Measurements from ENCODE around the gene LRMDA. TPM values are rescaled to one million over a fixed set of nuclear protein-coding genes. Genes with fewer than 3 reads are reported as not detected.

Gene LRMDA
- total RNA-seq, 2 experiments from 2014 or later = not detected

DNA sequence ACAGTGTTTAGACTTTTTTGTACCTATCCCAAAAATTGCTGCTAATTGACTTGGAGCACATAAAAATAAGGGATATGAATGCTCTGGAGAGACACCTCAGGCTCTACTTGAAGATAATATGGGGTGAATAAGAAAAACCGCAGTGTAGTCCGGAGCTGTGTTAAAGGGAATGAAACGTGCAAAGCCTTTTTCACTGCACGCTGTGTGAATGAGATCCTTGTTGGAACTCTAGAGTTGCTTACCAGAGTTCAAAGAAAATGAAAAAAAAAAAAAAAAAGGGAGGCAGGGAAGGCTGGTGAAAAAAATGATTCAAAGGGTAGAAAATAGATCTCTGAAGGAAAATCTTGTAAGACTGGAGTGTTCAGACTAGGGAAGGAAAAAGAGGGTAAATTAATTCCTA, 226.6 kb downstream of the LRMDA start:
- H3K4me3 Mint-ChIP-seq = no peak overlapping the region
- no peak for DNase-seq
- peaks cover 4% of the 10 kb centered on the region for H3K27me3 Mint-ChIP-seq
- no peaks in the 10 kb centered on the region for H3K9me3 Mint-ChIP-seq
- POLR2A ChIA-PET = no interaction called here
- H3K27ac Mint-ChIP-seq = no peak overlapping the region
- H3K36me3 Mint-ChIP-seq (ENCODE audit: low read depth) = no peaks in the 10 kb centered on the region
- H3K4me1 Mint-ChIP-seq = no peaks in the 10 kb centered on the region
- CTCF ChIA-PET = no interaction called here

DNA sequence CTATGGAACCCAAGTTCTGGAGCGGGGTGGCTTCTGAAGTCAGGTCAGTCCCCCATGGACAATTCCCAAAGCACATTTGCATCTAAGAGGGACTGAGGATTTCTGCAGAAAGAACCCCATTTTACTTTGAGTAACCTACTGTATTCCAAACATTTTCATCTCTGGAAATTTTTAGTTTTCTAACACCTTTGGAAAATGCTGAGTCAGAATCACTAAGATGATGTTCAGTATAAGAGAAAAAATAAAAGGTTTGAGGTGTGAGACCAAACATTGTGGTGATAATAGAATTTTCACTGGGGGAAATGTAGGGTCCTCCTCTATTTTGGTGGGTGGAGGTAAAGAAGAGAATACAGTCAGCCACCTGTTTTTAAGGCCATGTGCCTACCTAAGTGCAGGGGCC, 227.1 kb downstream of the LRMDA start:
- no peak overlapping the region for H3K4me3 Mint-ChIP-seq
- ChIA-PET CTCF (no interaction called here), POLR2A (no interaction called here)

DNA sequence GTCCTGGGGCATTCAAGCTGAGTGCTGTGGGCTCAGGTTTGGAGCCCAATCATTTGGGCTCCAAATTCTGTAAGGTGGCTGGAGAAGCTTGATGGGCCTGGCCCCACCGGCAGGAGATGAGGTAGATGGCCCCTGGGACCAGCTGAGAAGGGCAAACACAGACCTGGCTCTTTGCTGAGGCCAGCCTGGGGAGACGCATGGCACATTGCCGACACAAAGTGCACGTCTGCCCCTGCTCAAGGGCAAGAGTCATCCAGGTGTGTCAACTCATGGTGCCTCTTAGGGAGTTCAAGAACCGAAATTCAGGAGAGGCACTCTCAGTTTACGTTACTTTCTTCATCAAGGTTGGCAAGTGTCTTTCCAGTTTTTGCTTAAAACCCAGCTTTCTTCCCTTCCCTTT, 227.5 kb downstream of the LRMDA start:
- H3K4me1 Mint-ChIP-seq = no peaks in the 10 kb centered on the region
- H3K4me3 Mint-ChIP-seq = no peak overlapping the region
- ChIA-PET POLR2A (no interaction called here), CTCF (no interaction called here)
- no peaks in the 10 kb centered on the region for H3K36me3 Mint-ChIP-seq (ENCODE audit: low read depth)
- DNase-seq = no peak
- H3K27ac Mint-ChIP-seq = no peak overlapping the region
- no peaks in the 10 kb centered on the region for H3K9me3 Mint-ChIP-seq
- H3K27me3 Mint-ChIP-seq = peaks cover 4% of the 10 kb centered on the region

More for the DNA sequence above, 227.1 kb downstream of the LRMDA start:
- DNase-seq = no peak
- peaks cover 4% of the 10 kb centered on the region for H3K27me3 Mint-ChIP-seq
- no peaks in the 10 kb centered on the region for H3K36me3 Mint-ChIP-seq (ENCODE audit: low read depth)
- H3K4me1 Mint-ChIP-seq = no peaks in the 10 kb centered on the region
- H3K27ac Mint-ChIP-seq = no peak overlapping the region
- H3K9me3 Mint-ChIP-seq = no peaks in the 10 kb centered on the region

DNA sequence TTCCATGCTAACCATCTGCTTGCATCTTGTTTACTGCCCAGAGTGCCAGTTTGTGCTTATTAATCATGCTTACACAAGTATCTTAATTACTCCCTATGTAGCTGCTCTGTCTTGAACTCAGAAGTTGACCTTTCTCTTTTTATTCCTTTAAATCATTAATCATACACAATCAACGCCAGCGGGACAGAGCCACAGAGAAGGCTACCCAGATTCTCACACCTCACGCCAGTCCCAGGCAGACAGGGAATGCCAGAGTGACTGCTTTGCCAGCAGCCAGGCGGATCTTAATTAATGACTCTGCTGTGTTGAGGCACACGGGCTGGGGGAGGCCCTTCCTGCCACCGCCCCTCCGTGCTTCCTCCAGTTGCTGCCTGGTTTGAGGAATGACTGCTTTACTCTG, 229.4 kb downstream of the LRMDA start:
- CTCF ChIA-PET = no interaction called here
- Mint-ChIP-seq H3K36me3 (ENCODE audit: low read depth) (no peaks in the 10 kb centered on the region), H3K27me3 (peaks cover 7% of the 10 kb centered on the region), H3K4me3 (no peak overlapping the region), H3K4me1 (no peaks in the 10 kb centered on the region), H3K27ac (no peak overlapping the region), H3K9me3 (no peaks in the 10 kb centered on the region)
- POLR2A ChIA-PET = no interaction called here
- no peak for DNase-seq

DNA sequence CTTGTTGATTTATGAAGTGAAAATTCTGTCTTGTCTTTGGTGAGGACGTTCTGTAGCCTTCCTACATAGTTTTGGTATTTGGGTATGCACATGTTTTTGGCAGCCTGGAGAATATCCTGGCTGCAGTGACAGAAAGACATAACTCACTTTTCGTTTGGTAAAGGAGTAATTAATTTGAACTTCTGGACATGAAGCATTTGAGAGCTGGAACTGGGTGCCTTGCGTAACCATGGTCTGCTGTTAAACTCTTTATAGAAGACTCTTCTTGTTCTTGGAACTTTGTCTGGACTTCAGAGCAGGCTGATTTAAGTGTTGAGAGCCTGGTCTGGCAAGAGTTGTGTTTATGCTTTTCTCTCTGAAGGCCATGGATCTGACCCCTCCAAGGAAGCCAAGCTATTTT, 231.3 kb downstream of the LRMDA start:
- peaks cover 6% of the 10 kb centered on the region for H3K27me3 Mint-ChIP-seq
- POLR2A ChIA-PET = no interaction called here
- H3K4me1 Mint-ChIP-seq = no peaks in the 10 kb centered on the region
- DNase-seq = no peak
- no peak overlapping the region for H3K27ac Mint-ChIP-seq
- no peaks in the 10 kb centered on the region for H3K36me3 Mint-ChIP-seq (ENCODE audit: low read depth)
- H3K4me3 Mint-ChIP-seq = no peak overlapping the region
- CTCF ChIA-PET = no interaction called here
- no peaks in the 10 kb centered on the region for H3K9me3 Mint-ChIP-seq

DNA sequence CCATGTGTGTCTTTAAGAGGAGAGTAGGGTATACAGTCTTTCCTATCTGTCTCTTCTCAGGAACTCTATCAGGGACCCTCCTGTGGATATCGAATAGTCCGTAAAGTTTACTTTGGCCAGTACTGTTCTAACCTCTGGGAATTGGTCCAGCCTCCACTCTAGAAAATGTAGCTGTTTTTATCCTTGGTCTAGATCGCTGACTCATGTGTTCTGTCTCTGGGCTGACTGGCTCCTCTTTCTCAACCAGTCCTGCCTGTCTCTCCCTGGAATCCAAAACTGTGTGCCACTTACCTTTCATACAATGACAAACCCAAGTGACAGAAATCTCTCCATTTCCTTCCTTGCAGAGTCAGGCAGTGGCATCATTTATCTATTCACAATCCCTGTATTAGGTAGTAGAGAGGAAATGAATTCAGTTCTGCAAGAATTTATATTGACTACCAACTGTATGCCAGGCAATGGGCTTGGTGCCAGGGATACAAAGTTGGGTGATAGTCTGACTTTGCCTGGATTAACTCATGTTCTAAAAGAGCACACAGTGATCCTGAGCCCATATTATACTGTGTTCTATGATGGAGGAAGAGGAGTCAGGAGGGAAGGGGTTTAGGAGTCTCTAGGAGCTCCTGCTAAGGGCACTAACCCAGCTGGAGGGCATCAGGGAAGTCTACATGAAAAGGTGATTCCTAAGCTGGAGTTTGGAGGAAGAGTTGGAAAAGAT, 232.7 kb downstream of the LRMDA start:
- H3K4me3 Mint-ChIP-seq = no peak overlapping the region
- H3K27ac Mint-ChIP-seq = no peak overlapping the region
- peaks cover 6% of the 10 kb centered on the region for H3K27me3 Mint-ChIP-seq
- DNase-seq = no peak
- no peaks in the 10 kb centered on the region for H3K36me3 Mint-ChIP-seq (ENCODE audit: low read depth)
- ChIA-PET POLR2A (no interaction called here), CTCF (no interaction called here)
- H3K4me1 Mint-ChIP-seq = no peaks in the 10 kb centered on the region
- no peaks in the 10 kb centered on the region for H3K9me3 Mint-ChIP-seq

DNA sequence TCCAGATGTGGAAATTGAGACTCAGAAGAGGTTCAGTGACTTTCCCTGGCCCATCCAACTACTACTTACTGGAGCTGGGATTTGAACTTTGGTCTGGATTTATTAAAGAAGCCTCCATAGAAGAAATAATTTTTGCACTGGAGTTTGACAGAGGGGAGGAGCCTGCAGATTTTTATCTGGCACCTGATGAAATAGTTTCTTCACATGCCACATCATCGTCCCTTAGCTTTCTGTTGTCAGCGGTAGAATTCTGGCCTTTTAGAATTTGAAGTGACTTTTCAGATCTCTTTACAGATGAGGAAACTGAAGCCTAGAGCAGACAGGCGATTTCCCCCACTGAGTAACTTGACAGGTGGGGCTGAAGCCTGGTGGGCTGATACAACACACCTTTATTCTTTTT, 233.5 kb downstream of the LRMDA start:
- CTCF ChIA-PET = no interaction called here
- DNase-seq = no peak
- Mint-ChIP-seq H3K4me1 (no peaks in the 10 kb centered on the region), H3K4me3 (no peak overlapping the region), H3K27ac (no peak overlapping the region), H3K27me3 (peaks cover 4% of the 10 kb centered on the region), H3K9me3 (no peaks in the 10 kb centered on the region), H3K36me3 (ENCODE audit: low read depth) (no peaks in the 10 kb centered on the region)
- POLR2A ChIA-PET = no interaction called here

DNA sequence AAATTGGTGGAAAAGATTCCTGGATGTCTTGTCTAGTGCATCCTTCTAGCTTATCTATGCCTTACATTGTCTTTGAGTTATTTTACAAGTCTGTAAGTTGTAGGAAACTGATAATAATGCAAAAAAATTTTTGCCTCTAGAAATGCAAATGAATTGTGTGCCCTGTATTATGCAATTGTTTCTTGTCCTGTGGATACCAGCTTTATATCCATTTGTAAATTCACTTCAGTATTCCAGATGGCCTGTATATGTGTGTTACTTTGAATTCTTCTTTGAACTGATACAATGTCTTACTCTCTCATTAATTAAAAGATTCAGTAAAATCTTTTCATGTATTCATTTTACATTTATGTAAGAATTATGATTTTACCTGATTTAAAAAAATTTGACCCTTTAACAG, 234.3 kb downstream of the LRMDA start:
- CTCF ChIA-PET = no interaction called here
- H3K36me3 Mint-ChIP-seq (ENCODE audit: low read depth) = no peaks in the 10 kb centered on the region
- H3K27ac Mint-ChIP-seq = no peak overlapping the region
- POLR2A ChIA-PET = no interaction called here
- no peaks in the 10 kb centered on the region for H3K4me1 Mint-ChIP-seq
- no peak for DNase-seq
- peaks cover 4% of the 10 kb centered on the region for H3K27me3 Mint-ChIP-seq
- no peak overlapping the region for H3K4me3 Mint-ChIP-seq
- H3K9me3 Mint-ChIP-seq = no peaks in the 10 kb centered on the region

DNA sequence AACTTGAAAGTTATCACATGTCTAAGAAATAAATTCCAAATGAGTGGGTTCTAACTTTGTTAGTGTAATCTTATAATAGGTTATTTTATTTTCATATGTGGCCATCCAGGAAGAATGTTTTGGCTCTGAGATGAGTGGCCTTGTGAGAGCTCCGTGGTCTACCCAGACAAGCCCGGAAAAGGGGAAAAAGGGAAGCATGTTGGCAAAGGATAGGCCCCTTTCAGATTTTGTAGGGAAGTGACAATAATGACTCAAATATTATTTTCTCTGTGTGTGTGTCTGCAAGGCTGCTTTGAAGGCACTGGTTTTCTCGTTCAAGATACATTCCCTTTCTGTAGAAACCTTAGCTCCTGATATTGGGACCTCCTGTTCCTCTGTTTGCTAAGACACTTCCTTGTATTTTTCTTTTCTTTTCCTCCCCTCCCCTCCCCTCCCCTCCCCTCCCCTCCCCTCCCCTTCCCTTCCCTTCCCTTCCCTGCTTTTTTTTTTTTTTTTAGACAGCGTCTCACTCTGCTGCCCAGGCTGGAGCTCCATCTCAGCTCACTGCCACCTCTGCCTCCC, 240.8 kb downstream of the LRMDA start:
- POLR2A ChIA-PET = no interaction called here
- Mint-ChIP-seq H3K27ac (no peak overlapping the region), H3K27me3 (no peaks in the 10 kb centered on the region), H3K4me1 (no peaks in the 10 kb centered on the region), H3K4me3 (no peak overlapping the region), H3K9me3 (no peaks in the 10 kb centered on the region), H3K36me3 (ENCODE audit: low read depth) (no peaks in the 10 kb centered on the region)
- no peak for DNase-seq
- CTCF ChIA-PET = no interaction called here

DNA sequence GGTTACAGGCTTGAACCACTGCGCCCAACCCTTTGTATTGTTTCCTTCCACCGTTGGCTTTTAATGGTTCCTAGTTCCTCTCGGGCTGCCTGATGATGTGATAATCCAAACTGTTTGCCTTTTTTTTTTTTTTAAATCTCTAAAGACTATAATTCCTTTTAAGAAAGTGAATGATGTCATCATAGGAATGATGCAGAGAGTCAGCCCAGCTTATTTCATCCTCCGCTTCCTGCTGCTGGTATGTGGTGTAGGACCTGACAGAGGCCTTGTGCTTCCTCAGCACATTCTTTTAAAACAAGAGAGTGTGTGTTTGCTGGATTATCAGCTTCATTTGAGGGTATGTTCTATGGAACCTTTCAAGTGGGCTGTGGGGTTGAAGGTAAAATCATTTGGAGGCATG, 241.4 kb downstream of the LRMDA start:
- Mint-ChIP-seq H3K9me3 (no peaks in the 10 kb centered on the region), H3K27me3 (no peaks in the 10 kb centered on the region), H3K4me3 (no peak overlapping the region), H3K4me1 (no peaks in the 10 kb centered on the region), H3K27ac (no peak overlapping the region), H3K36me3 (ENCODE audit: low read depth) (no peaks in the 10 kb centered on the region)
- CTCF ChIA-PET = no interaction called here
- DNase-seq = no peak
- POLR2A ChIA-PET = no interaction called here

DNA sequence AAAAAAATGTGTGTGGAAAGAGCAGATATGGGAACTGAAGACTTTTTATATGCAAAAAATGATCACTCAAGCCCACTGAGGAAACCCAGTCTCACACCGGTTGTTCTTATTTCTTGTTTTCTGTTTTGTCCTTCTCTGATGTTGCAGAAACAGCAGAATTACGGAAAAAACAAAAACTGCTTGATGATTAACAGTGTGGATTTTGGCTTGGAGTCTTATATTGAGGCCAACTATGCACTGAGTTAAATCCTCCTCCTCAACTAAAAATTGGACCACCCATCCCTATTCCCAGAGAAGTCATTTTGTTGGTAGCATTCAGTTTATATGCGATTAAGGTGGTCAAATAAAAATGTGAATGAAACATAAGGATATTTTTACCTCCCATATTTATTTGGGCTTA, 246.1 kb downstream of the LRMDA start:
- Mint-ChIP-seq H3K27me3 (no peaks in the 10 kb centered on the region), H3K9me3 (no peaks in the 10 kb centered on the region), H3K4me3 (no peak overlapping the region), H3K4me1 (no peaks in the 10 kb centered on the region), H3K27ac (no peak overlapping the region), H3K36me3 (ENCODE audit: low read depth) (no peaks in the 10 kb centered on the region)
- DNase-seq = no peak
- POLR2A ChIA-PET = no interaction called here
- CTCF ChIA-PET = no interaction called here

DNA sequence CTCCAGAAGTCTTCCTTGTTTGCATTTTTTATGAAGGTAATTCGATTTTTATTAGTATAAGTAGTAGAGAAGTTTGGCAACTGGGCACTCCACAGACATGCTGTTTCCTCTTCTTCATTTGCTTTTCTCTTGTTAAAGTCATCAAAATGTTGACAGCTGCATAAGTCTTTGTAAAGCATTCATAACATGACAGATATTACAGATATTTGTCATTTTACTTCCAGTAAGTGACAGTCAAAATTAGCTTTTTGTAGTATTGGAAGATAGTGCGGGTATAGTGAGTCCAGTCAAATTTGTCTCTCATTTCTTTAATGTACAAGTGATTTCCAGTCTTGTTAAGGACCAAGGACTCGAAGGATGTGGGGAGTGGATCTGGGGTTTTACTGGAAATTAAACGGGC, 247.1 kb downstream of the LRMDA start:
- Mint-ChIP-seq H3K27ac (no peak overlapping the region), H3K27me3 (no peaks in the 10 kb centered on the region), H3K9me3 (no peaks in the 10 kb centered on the region), H3K36me3 (ENCODE audit: low read depth) (no peaks in the 10 kb centered on the region), H3K4me3 (no peak overlapping the region), H3K4me1 (no peaks in the 10 kb centered on the region)
- CTCF ChIA-PET = no interaction called here
- POLR2A ChIA-PET = no interaction called here
- DNase-seq = no peak

DNA sequence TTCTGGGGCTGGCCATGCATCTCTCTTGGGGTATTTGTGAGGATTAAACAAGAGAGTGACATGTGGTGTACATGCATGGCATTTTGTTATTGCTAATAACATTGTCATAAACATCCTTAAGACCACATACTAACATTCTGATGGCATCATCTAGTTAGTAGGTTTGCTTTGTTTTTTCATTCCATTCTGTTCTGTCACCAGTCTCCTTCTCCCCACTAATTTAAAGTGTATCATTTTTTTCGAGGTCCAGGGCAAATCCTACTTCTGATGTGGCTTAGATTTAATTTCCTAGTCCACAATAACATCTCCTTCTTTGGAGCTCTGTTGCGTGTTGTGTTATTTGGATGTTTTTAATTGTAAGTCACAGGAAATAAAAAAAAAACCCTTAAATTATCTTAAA, 248.1 kb downstream of the LRMDA start:
- no peaks in the 10 kb centered on the region for H3K36me3 Mint-ChIP-seq (ENCODE audit: low read depth)
- no peak overlapping the region for H3K4me3 Mint-ChIP-seq
- no peaks in the 10 kb centered on the region for H3K9me3 Mint-ChIP-seq
- H3K4me1 Mint-ChIP-seq = no peaks in the 10 kb centered on the region
- no peaks in the 10 kb centered on the region for H3K27me3 Mint-ChIP-seq
- H3K27ac Mint-ChIP-seq = no peak overlapping the region
- POLR2A ChIA-PET = no interaction called here
- no peak for DNase-seq
- CTCF ChIA-PET = no interaction called here

DNA sequence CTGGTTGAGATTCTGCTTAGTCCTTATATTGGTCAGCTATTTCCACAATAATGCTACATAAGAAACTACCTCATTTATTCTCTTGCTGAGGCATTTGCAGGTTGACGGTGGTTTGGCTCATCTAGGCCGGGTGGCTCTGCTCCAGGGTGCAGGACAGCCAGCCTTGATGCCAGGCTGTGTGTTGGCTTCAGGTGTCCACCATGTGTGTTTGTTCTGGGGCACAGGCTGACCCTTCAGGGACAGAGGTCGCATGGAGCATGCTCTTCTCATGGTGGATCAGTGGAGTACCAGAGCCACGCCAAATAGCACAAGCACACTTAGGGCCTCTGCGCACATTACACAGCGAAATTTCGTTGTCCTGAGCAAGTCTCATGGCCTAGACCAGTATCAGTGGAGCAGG, 249.9 kb downstream of the LRMDA start:
- POLR2A ChIA-PET = no interaction called here
- Mint-ChIP-seq H3K36me3 (ENCODE audit: low read depth) (no peaks in the 10 kb centered on the region), H3K27me3 (no peaks in the 10 kb centered on the region), H3K9me3 (no peaks in the 10 kb centered on the region), H3K4me3 (no peak overlapping the region), H3K4me1 (no peaks in the 10 kb centered on the region), H3K27ac (no peak overlapping the region)
- no peak for DNase-seq
- CTCF ChIA-PET = no interaction called here
